Peyer's patch (tissue), 4 donors: ENCODE measurements around the gene LIMS1.

Source experiments
- POLR2A ChIP-seq, 2 donors: fragments of 450-650 bp; IDR thresholded peaks; one replicate each; pipeline ENCODE4 v1.5.1; 2017; ENCODE audit warnings: antibody characterized with exemption in 2 of 2, mild to moderate bottlenecking in 2 of 2, moderate library complexity in 2 of 2
- TF ChIP-seq, protein P1 (sequence below), 6 experiments: fragments of 450-650 bp in 4 of 6; fragments of 200-600 bp in 2 of 6; sonication (generic) in 1 of 6; IDR thresholded peaks; one replicate each; pipeline ENCODE4 v1.5.1; 2017 to 2019; ENCODE audit warnings: antibody characterized with exemption in 6 of 6, mild to moderate bottlenecking in 3 of 6, moderate library complexity in 1 of 6

DNA sequence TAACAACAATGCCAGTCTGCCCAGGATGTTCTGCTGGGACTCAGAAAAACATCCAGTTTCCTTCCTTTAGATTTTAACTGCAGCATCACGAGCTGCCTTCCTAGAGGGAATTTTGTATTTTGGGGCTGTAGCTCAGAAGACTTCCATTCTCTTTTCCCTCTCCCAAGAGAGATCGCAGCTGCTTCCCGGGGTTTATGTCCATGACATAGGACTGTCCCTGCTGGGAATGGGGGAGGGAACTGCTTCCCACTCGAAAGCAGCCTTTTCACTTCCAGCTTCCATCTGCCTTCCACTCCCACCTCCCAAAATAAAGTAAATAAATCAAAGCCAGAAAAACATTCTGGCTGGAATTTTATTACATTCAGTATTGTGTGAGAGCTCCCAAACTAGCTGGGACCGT, 52.4 kb downstream of the LIMS1 start:
- TF ChIP-seq, protein P1, sequence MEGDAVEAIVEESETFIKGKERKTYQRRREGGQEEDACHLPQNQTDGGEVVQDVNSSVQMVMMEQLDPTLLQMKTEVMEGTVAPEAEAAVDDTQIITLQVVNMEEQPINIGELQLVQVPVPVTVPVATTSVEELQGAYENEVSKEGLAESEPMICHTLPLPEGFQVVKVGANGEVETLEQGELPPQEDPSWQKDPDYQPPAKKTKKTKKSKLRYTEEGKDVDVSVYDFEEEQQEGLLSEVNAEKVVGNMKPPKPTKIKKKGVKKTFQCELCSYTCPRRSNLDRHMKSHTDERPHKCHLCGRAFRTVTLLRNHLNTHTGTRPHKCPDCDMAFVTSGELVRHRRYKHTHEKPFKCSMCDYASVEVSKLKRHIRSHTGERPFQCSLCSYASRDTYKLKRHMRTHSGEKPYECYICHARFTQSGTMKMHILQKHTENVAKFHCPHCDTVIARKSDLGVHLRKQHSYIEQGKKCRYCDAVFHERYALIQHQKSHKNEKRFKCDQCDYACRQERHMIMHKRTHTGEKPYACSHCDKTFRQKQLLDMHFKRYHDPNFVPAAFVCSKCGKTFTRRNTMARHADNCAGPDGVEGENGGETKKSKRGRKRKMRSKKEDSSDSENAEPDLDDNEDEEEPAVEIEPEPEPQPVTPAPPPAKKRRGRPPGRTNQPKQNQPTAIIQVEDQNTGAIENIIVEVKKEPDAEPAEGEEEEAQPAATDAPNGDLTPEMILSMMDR (IDR thresholded peaks at IDR 0.05): no peak
- no peak for TF ChIP-seq POLR2A (IDR thresholded peaks at IDR 0.05)
